GM12864 (cell line): Measurements from ENCODE around the gene SMIM12.

Experiments used
- DNase-seq: peaks from one replicate; pipeline ENCODE4 v3.0.0-alpha.2; 2011; ENCODE audit warnings: low read depth
- H3K4me3 ChIP-seq: 2 replicates; pipeline ENCODE4 v1.5.1; 2011; ENCODE audit warnings: mild to moderate bottlenecking, low read depth, low read length, control low read depth
- TF ChIP-seq, protein P1 (sequence below): IDR thresholded peaks from 2 replicates; pipeline ENCODE4 v1.5.1; 2011; ENCODE audit warnings: low read depth, mild to moderate bottlenecking, moderate library complexity, low read length, control low read depth, inconsistent platforms; ENCODE audit errors: missing control alignments

The SMIM12 gene, protein sequence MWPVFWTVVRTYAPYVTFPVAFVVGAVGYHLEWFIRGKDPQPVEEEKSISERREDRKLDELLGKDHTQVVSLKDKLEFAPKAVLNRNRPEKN

GRCh38 chr1:34859446-34860200 lies at the start of gene SMIM12:
TSS of gene SMIM12 (minus strand) at chr1:34859749. CDS start at chr1:34855977, 3,772 bp downstream.
- TF ChIP-seq, protein P1, sequence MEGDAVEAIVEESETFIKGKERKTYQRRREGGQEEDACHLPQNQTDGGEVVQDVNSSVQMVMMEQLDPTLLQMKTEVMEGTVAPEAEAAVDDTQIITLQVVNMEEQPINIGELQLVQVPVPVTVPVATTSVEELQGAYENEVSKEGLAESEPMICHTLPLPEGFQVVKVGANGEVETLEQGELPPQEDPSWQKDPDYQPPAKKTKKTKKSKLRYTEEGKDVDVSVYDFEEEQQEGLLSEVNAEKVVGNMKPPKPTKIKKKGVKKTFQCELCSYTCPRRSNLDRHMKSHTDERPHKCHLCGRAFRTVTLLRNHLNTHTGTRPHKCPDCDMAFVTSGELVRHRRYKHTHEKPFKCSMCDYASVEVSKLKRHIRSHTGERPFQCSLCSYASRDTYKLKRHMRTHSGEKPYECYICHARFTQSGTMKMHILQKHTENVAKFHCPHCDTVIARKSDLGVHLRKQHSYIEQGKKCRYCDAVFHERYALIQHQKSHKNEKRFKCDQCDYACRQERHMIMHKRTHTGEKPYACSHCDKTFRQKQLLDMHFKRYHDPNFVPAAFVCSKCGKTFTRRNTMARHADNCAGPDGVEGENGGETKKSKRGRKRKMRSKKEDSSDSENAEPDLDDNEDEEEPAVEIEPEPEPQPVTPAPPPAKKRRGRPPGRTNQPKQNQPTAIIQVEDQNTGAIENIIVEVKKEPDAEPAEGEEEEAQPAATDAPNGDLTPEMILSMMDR: peak; percentile 82

GRCh38 chr1:34908369-34908768 lies 48.8 kb upstream of the SMIM12 start:
- no peak for DNase-seq
- TF ChIP-seq, protein P1: no peak

More at GRCh38 chr1:34859446-34860200, at the start of gene SMIM12:
- DNase-seq: peak; percentile 83
- peak within 1 kb of the TSS; percentile 85 for H3K4me3 ChIP-seq

DNA sequence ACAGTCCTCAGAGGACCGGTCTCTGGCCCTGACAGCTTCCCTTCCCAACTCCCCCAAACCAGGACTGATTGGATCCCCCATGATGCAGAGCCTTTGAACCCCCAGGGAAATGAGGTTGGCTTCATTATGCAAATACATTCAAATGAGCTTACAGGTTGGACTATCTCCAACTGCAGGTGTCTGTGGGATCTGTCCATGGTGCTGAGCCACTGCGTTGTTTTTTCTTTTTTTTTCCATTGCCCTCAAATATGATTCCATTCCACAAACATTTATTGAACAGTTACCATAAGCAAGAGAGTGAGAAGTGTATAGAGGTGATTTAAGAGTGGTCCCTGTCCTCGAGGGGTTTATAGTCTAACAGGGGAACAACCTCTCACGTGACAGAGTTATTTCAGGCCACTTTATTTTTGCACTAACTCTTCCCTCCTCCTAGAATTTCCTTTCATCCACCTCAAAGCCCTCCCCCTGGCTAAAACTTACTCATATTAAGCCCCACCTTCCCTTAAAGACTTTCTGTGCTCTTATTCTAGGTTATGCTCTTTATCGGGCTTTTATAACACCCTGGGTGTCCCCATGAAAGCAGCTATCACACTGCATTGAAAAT lies 48.0 kb upstream of the SMIM12 start:
- H3K4me3 ChIP-seq: no peak overlapping the region
- TF ChIP-seq, protein P1: no peak
- no peak for DNase-seq

More at GRCh38 chr1:34908369-34908768, 48.8 kb upstream of the SMIM12 start:
- no peak overlapping the region for H3K4me3 ChIP-seq

GRCh38 chr1:34906756-34907155 lies 47.2 kb upstream of the SMIM12 start:
- TF ChIP-seq, protein P1: no peak
- no peak overlapping the region for H3K4me3 ChIP-seq
- DNase-seq: no peak

DNA sequence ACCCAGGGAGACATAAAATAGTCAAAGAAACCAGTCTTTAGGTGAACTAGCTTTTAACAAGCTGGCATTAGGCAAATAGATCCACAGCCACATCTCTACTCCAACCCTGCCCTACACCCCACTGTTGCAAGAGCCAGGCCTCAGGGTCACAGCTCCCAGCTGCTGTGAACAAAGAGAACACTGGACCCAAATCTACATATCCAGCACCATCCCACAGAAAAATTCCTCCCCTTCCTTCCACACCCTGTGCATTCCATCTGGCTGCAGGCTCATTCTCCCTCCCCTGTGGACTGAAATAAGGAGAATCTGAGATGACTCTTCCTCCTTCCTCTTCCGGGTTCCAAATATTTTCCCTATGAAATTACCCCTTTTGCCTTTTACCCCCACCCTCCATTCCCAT lies 46.7 kb upstream of the SMIM12 start:
- TF ChIP-seq, protein P1: no peak
- no peak overlapping the region for H3K4me3 ChIP-seq
- DNase-seq: no peak

DNA sequence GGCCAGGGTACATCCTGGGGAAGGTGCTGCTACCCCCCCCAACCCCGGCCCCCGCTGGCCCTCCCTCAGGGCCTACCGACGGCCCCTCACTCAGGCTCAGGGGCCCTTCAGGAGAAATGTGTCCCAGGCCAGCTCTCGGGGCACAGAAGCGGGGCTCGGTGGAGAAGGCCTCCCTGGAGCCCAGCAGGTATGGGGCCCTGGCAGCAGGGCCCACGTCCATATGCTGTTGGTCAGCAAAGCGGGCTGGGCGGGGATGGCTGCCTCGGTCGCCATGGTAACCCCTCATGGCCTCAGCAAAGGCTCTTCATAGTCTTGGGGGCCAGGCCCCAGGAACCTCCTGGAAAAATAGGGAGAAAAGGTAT lies 45.5 kb upstream of the SMIM12 start:
- TF ChIP-seq, protein P1: no peak
- DNase-seq: no peak
- H3K4me3 ChIP-seq: no peak overlapping the region
